ENCODE measurements around the gene AUTS2. TPM values are rescaled to one million over a fixed set of nuclear protein-coding genes. Genes with fewer than 3 reads are reported as not detected.
"Not testable (repeated sequence)": the region's sequence is repeated elsewhere in the genome, so short reads cannot be mapped to it uniquely, and the experiment has no call there.

Gene AUTS2
- total RNA-seq, 2 donors from 2014 or later = 0.53 to 2.2 TPM

GRCh38 chr7:70243443-70243842 lies 645.2 kb downstream of the AUTS2 start:
- no peak for DNase-seq (ENCODE audit: low spot score in 2 of 2)
- Mint-ChIP-seq H3K36me3 (no peaks in the 10 kb centered on the region), H3K27ac (no peak overlapping the region), H3K9me3 (peaks cover 5 to 7% of the 10 kb centered on the region in 2 donors)
- ATAC-seq = no peak

DNA sequence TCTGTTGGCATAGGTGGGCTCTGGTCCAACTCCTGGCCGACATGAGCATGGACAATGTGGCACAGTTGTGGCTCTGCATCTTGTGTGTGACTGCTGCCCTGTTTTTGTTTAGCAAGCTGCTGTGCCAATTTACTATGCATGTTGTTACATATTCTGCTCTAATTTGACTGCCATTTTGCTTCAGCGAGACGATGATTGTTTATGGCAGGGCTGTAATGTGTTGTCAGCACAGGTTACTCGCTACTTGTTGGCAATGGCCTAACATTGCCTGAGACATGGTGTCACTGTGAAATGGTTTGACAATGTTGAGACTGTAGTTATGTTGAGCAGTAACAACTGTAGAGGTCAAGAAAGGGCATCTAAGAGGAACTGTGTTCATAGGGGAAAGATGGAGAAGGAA lies 659.6 kb downstream of the AUTS2 start:
- Mint-ChIP-seq H3K27ac (no peak overlapping the region), H3K36me3 (peaks cover 0 to 4% of the 10 kb centered on the region in 2 donors), H3K9me3 (peaks cover 3 to 13% of the 10 kb centered on the region in 2 donors)
- ATAC-seq (no peak), DNase-seq (ENCODE audit: low spot score in 2 of 2) (no peak)

DNA sequence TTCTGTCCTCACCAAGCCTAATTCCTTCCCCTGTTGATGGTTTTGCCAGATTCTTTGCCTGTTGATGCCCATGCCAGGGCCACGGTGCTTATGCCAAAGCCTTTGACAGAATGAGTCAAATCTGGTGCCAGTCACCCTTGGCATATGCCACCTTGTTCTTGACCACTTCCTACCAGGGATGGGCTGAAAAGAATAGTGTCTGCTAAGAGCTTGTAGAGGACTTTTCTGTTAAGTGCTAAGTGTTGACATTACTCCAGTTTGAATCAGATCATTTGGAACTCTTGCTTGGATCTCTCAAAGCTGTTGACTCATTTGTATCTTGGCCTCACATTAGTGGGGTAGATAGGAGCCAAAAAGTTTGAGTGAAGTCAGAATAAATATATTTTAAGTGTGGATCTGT lies 661.2 kb downstream of the AUTS2 start:
- DNase-seq (ENCODE audit: low spot score in 2 of 2) (no peak), ATAC-seq (no peak)
- Mint-ChIP-seq H3K9me3 (peaks cover 3 to 13% of the 10 kb centered on the region in 2 donors), H3K36me3 (peaks cover 0 to 4% of the 10 kb centered on the region in 2 donors), H3K27ac (no peak overlapping the region)

GRCh38 chr7:70263471-70264255 lies 665.4 kb downstream of the AUTS2 start:
- peaks cover 3 to 4% of the 10 kb centered on the region in 2 donors for H3K9me3 Mint-ChIP-seq
- ATAC-seq = no peak
- no peaks in the 10 kb centered on the region for H3K36me3 Mint-ChIP-seq
- DNase-seq (ENCODE audit: low spot score in 2 of 2) = no peak
- no peak overlapping the region for H3K27ac Mint-ChIP-seq

DNA sequence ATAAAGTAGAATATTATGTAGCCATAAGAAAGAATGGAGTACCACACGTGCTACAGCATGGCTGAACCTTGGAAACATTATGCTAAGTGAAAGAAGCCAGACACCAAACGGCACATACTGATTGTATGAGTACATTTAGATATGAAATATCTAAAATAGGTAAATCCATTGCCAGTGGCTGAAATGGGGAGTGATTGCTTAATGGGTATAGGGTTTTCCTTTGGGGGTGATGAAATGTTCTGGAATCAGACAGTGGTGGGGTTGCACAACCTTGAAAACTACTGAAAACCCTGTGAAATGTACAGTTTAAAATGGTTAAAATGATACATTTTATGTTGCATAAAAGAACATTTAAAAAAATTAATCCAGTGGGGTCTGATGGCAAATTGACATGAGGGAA lies 667.9 kb downstream of the AUTS2 start:
- DNase-seq (ENCODE audit: low spot score in 2 of 2) (no peak), ATAC-seq (no peak)
- no peak overlapping the region for H3K27ac Mint-ChIP-seq
- H3K36me3 Mint-ChIP-seq = no peaks in the 10 kb centered on the region
- H3K9me3 Mint-ChIP-seq = peaks cover 0 to 4% of the 10 kb centered on the region in 2 donors

GRCh38 chr7:70267381-70268120 lies 669.3 kb downstream of the AUTS2 start:
- DNase-seq (ENCODE audit: low spot score in 2 of 2) (no peak), ATAC-seq (no peak)
- Mint-ChIP-seq H3K27ac (no peak overlapping the region), H3K36me3 (no peaks in the 10 kb centered on the region), H3K9me3 (peaks cover 0 to 4% of the 10 kb centered on the region in 2 donors)

DNA sequence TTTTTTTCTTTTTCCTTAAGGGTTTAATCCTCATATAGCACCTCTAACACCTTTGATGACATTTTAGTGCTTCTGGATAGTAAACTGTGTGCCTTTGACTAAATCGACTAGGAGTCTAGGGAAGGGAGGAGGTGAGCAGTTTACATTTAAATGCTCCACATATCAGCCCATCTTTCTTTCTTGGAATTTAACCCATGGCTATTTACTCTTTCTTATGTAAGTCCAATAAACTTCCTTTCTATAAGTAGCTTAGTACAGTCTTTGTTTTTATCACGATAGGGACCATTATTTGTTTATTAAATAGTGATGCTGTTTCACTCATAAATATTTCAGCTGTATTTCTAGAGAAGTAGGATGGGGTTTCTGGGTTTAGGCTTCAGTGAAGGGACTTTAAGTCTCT lies 669.9 kb downstream of the AUTS2 start:
- Mint-ChIP-seq H3K9me3 (peaks cover 0 to 4% of the 10 kb centered on the region in 2 donors), H3K27ac (no peak overlapping the region)

DNA sequence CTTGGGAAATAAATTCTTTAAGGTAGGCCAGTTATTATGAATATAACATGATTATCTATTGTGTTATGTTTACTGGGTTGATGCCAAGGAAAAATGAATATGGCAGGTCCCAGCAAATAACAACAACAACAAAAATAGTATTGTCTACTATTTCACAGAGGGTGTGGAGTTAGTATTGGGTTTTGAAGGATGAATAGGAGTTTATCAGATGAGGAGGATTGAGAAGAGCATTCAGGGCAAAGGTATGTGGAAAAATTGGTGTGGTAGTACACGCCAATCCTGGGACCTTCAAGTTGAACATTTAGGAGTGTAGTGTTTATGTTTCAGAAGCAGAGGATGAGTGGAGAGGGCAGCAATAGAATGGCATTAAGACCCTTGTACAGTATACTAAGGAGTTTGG lies 671.9 kb downstream of the AUTS2 start:
- no peaks in the 10 kb centered on the region for H3K36me3 Mint-ChIP-seq
- H3K9me3 Mint-ChIP-seq = peaks cover 0 to 4% of the 10 kb centered on the region in 2 donors
- H3K27ac Mint-ChIP-seq = no peak overlapping the region
- no peak for ATAC-seq
- DNase-seq (ENCODE audit: low spot score in 2 of 2) = no peak

More for the DNA sequence above, 669.9 kb downstream of the AUTS2 start:
- no peaks in the 10 kb centered on the region for H3K36me3 Mint-ChIP-seq
- ATAC-seq (no peak), DNase-seq (ENCODE audit: low spot score in 2 of 2) (no peak)

DNA sequence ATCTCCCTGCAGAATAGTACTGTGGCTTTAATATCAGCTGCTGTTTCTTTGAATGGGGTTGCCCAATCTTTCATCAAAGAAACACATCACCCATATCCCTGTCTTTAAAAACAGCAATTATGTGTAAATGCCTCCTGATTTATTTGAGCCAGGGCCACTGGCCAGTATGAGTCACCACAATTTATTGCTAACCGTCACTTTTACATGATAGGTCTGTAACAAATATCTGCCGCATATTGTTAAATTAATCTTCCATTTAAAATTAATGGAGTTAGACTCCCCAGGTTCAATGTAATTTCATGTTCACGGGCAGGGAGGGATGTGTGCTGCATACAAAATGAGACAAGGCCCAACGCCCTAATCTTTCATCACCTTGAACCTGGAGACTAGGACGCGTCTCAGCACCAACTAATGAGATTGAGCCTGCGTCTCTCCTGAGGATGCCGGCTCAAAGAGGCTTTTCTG lies 673.4 kb downstream of the AUTS2 start:
- H3K9me3 Mint-ChIP-seq = peaks cover 4 to 9% of the 10 kb centered on the region in 2 donors
- DNase-seq (ENCODE audit: low spot score in 2 of 2) (no peak), ATAC-seq (no peak)
- no peaks in the 10 kb centered on the region for H3K36me3 Mint-ChIP-seq
- no peak overlapping the region for H3K27ac Mint-ChIP-seq

DNA sequence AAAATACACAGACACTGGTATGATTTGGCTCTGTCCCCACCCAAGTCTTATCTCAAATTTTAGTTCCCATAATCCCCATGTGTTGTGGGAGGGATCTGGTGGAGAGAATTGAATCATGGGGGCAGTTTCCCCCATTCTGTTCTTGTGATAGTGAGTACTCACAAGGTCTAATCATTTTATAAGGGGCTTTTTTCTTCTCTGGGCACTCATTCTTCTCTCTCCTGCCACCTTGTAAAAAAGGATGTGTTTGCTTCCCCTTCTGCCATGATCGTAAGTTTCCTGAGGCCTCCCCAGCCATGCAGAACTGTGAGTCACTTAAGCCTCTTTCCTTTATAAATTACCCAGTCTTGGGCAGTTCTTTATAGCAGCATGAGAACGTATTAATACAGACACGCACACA lies 677.3 kb downstream of the AUTS2 start:
- not testable (repeated sequence) for H3K36me3 Mint-ChIP-seq; ATAC-seq; H3K27ac Mint-ChIP-seq; DNase-seq (ENCODE audit: low spot score in 2 of 2)
- peaks cover 5 to 10% of the 10 kb centered on the region in 2 donors for H3K9me3 Mint-ChIP-seq

DNA sequence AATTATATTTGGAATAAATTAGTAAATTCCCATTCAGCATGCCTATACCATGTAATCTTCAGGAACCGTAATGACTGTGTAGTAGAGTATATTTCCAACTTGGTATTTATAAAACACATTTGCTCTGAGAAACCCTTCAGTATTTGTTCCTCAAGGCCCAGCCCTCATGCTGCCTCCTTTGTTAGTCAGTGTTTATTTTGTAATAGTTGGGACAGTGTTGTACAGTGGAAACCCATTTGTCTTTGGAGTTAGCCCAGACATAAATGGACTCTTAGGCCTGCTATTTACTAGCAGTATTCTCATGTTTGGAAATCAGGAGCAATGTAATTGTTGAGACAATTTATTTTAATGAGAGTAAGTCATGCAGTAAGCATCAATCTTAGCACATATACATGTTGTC lies 686.9 kb downstream of the AUTS2 start:
- Mint-ChIP-seq H3K36me3 (no peaks in the 10 kb centered on the region), H3K9me3 (peaks cover 0 to 4% of the 10 kb centered on the region in 2 donors), H3K27ac (no peak overlapping the region)
- ATAC-seq (no peak), DNase-seq (ENCODE audit: low spot score in 2 of 2) (no peak)

DNA sequence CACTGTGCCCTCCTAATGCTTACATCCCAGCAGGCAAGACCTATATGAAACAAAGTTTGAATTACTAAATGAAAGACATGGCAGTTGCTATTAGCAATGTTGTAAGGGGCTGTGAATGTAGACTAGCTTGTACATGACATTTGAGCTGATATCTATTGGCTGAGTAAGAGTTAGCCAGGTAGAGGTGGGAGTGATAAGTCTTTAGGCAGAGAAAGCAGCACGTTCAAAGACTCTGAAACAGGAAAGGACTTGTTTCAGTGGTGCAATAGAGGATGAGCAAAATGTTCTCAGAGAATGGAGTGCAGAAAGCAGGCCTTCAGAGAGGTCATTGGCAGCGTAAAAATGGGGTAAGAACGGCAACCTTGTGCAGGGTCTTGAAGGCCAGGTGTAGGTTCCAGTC lies 687.6 kb downstream of the AUTS2 start:
- DNase-seq (ENCODE audit: low spot score in 2 of 2) (no peak), ATAC-seq (no peak)
- Mint-ChIP-seq H3K27ac (no peak overlapping the region), H3K36me3 (no peaks in the 10 kb centered on the region), H3K9me3 (peaks cover 0 to 4% of the 10 kb centered on the region in 2 donors)

- no peak for DNase-seq (ENCODE audit: low spot score in 2 of 2)
- no peaks in the 10 kb centered on the region for H3K36me3 Mint-ChIP-seq
- no peak overlapping the region for H3K27ac Mint-ChIP-seq
- no peak for ATAC-seq
- peaks cover 0 to 8% of the 10 kb centered on the region in 2 donors for H3K9me3 Mint-ChIP-seq
Measured at GRCh38 chr7:70288781-70289456, 690.6 kb downstream of the AUTS2 start.

DNA sequence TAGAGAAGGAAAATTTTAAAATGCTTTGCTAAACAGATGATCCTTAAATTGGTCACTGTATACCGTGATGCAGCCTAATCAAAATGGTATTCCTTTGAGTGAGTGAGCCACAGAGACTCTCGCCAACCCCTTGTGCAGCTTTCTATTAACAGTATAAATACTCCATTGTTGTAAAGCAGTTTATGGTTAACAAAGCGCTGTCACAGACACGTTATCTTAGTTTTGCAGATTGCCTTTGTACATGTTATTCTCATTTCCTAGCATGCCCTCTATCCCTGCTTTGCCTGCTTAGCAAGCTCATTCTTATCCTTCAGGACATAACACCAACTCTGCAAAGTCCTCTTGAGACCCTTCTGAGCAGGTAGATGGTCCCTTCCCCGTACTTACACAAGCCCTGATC lies 694.4 kb downstream of the AUTS2 start:
- ATAC-seq (no peak), DNase-seq (ENCODE audit: low spot score in 2 of 2) (no peak)
- Mint-ChIP-seq H3K36me3 (no peaks in the 10 kb centered on the region), H3K27ac (no peak overlapping the region), H3K9me3 (peaks cover 0 to 9% of the 10 kb centered on the region in 2 donors)

DNA sequence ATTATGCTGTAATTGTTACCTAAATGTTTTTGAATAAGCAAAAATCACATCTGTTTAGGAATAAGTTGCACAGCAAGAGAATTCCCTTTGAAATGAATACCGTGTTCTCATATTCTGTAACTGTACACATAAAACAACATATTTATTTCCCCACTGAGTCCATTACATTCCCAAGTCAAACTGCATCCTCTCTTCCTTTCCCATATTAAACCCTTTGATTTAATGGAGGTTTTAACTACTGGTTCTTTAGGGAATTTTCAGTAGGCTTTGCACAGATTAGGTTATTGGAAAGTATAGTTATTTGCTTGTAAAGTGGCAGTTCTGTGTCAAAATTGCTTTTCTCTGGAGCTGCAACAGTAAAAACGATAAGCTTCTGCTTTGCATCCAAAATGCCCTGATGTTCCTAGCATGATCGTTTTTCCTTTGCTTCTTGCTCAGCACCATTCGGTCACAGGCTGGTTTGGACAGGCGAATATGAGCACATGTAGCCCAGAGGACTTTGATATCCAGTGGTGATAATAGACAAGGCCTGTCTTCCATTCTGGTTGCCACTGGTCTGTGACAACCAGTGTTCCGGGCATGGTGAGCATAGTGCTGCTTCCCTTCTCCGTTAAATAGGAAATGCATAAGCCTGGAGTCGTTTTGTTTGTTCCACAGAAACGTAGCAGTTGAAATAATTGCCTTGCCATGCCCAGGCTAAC lies 696.1 kb downstream of the AUTS2 start:
- no peaks in the 10 kb centered on the region for H3K36me3 Mint-ChIP-seq
- ATAC-seq (no peak), DNase-seq (ENCODE audit: low spot score in 2 of 2) (no peak)
- H3K27ac Mint-ChIP-seq = no peak overlapping the region
- peaks cover 0 to 9% of the 10 kb centered on the region in 2 donors for H3K9me3 Mint-ChIP-seq

GRCh38 chr7:70298780-70299471 lies 700.7 kb downstream of the AUTS2 start:
- no peak for ATAC-seq
- no peak for DNase-seq (ENCODE audit: low spot score in 2 of 2)
- peaks cover 0 to 6% of the 10 kb centered on the region in 2 donors for H3K9me3 Mint-ChIP-seq
- no peaks in the 10 kb centered on the region for H3K36me3 Mint-ChIP-seq
- H3K27ac Mint-ChIP-seq = no peak overlapping the region

All from activated naive CD4-positive, alpha-beta T cell treated with anti-CD3 and anti-CD28 coated beads, Interleukin-2, amount 50 U/mL, for 72 hours (primary cell).